HepG2 (cell line): ENCODE results near the gene RPS6KB2. TPM values are rescaled to one million over a fixed set of nuclear protein-coding genes. Genes with fewer than 3 reads are reported as not detected.

ENCODE experiments used
- ARNT ChIP-seq: fragments of 450-650 bp; IDR thresholded peaks from 2 replicates; pipeline ENCODE4 v1.6.1; 2017
- BCL3 ChIP-seq: sonication (generic); formaldehyde crosslinking; IDR thresholded peaks from 2 replicates; pipeline ENCODE4 v1.5.1; 2020; ENCODE audit warnings: mild to moderate bottlenecking, missing genetic modification reagents, moderate library complexity
- CEBPG ChIP-seq: IDR thresholded peaks from 2 replicates; pipeline ENCODE4 v1.6.1; 2016
- CHCHD3 ChIP-seq: sonication (generic); formaldehyde crosslinking; IDR thresholded peaks from 2 replicates; pipeline ENCODE4 v1.8.0; 2022; ENCODE audit warnings: mild to moderate bottlenecking, missing genetic modification reagents, moderate library complexity
- FOXK1 ChIP-seq: sonication (generic); formaldehyde crosslinking; IDR thresholded peaks from 2 replicates; pipeline ENCODE4 v1.4.0; 2020; ENCODE audit warnings: low read depth, missing genetic modification reagents, borderline replicate concordance
- GATA4 ChIP-seq: sonication (generic); IDR thresholded peaks from 2 replicates; pipeline ENCODE4 v1.6.1; 2016; ENCODE audit warnings: antibody characterized with exemption, low read depth, borderline replicate concordance
- HCFC1 ChIP-seq: fragments of 150-350 bp; IDR thresholded peaks from 2 replicates; pipeline ENCODE4 v1.6.1; 2014; ENCODE audit warnings: low read depth, low read length
- KLF11 ChIP-seq: IDR thresholded peaks from 2 replicates; pipeline ENCODE4 v1.6.1; 2016; ENCODE audit warnings: missing compliant biosample characterization
- MED13 ChIP-seq: sonication (generic); formaldehyde crosslinking; IDR thresholded peaks from 2 replicates; pipeline ENCODE4 v1.5.0; 2020; ENCODE audit warnings: missing genetic modification reagents
- MEF2D ChIP-seq: sonication (generic); formaldehyde crosslinking; IDR thresholded peaks from 2 replicates; pipeline ENCODE4 v1.5.1; 2020; ENCODE audit warnings: mild to moderate bottlenecking, missing genetic modification reagents
- MLLT10 ChIP-seq: sonication (generic); formaldehyde crosslinking; IDR thresholded peaks from 2 replicates; pipeline ENCODE4 v1.4.0; 2020; ENCODE audit warnings: missing genetic modification reagents
- PHF21A ChIP-seq: sonication (generic); formaldehyde crosslinking; IDR thresholded peaks from 2 replicates; pipeline ENCODE4 v1.5.0; 2020; ENCODE audit warnings: mild to moderate bottlenecking, missing genetic modification reagents
- RBFOX2 ChIP-seq: fragments of 200-400 bp; formaldehyde crosslinking; IDR thresholded peaks from 2 replicates; pipeline ENCODE4 v1.6.1; 2017; ENCODE audit warnings: low read depth, mild to moderate bottlenecking, low read length
- SIN3A ChIP-seq: IDR thresholded peaks from 2 replicates; pipeline ENCODE4 v1.6.1; 2011; ENCODE audit warnings: low read depth, mild to moderate bottlenecking, control low read depth, low read length, borderline replicate concordance
- TBX2 ChIP-seq: sonication (generic); formaldehyde crosslinking; IDR thresholded peaks from 2 replicates; pipeline ENCODE4 v1.5.0; 2020; ENCODE audit warnings: missing genetic modification reagents, mild to moderate bottlenecking, borderline replicate concordance
- THAP8 ChIP-seq: sonication (generic); formaldehyde crosslinking; IDR thresholded peaks from 2 replicates; pipeline ENCODE4 v1.5.1; 2020; ENCODE audit warnings: missing genetic modification reagents, mild to moderate bottlenecking, borderline replicate concordance
- XRCC5 ChIP-seq: fragments of 200-400 bp; formaldehyde crosslinking; optimal IDR thresholded peaks from 2 replicates; pipeline ENCODE3; 2017; ENCODE audit warnings: mild to moderate bottlenecking, low read length
- ZBTB21 ChIP-seq: sonication (generic); formaldehyde crosslinking; IDR thresholded peaks from 2 replicates; pipeline ENCODE4 v1.4.0; 2020; ENCODE audit warnings: missing genetic modification reagents
- ZNF256 ChIP-seq: sonication (generic); formaldehyde crosslinking; conservative IDR thresholded peaks from 2 replicates; pipeline ENCODE4 v1.4.0; 2020; ENCODE audit warnings: missing genetic modification reagents
- ZNF326 ChIP-seq: sonication (generic); formaldehyde crosslinking; IDR thresholded peaks from 2 replicates; pipeline ENCODE4 v1.4.0; 2020; ENCODE audit warnings: missing genetic modification reagents, borderline replicate concordance
- ZNF34 ChIP-seq: sonication (generic); formaldehyde crosslinking; IDR thresholded peaks from 2 replicates; pipeline ENCODE4 v1.4.0; 2020; ENCODE audit warnings: mild to moderate bottlenecking, missing genetic modification reagents, borderline replicate concordance
- ZNF350 ChIP-seq: sonication (generic); formaldehyde crosslinking; IDR thresholded peaks from 2 replicates; pipeline ENCODE4 v1.4.0; 2020; ENCODE audit warnings: mild to moderate bottlenecking, low read depth, missing genetic modification reagents, borderline replicate concordance
- ZNF431 ChIP-seq: sonication (generic); formaldehyde crosslinking; IDR thresholded peaks from 2 replicates; pipeline ENCODE4 v1.9.0; 2022; ENCODE audit warnings: missing genetic modification reagents, low read depth, mild to moderate bottlenecking, borderline replicate concordance
- ZNF674 ChIP-seq: sonication (generic); formaldehyde crosslinking; IDR thresholded peaks from 2 replicates; pipeline ENCODE4 v1.5.0; 2020; ENCODE audit warnings: low read depth, mild to moderate bottlenecking, missing genetic modification reagents
- ZNF687 ChIP-seq: sonication (generic); formaldehyde crosslinking; IDR thresholded peaks from 2 replicates; pipeline ENCODE4 v1.5.1; 2020; ENCODE audit warnings: mild to moderate bottlenecking, missing genetic modification reagents, moderate library complexity
- polyA plus RNA-seq, 8 experiments: library from polyadenylated mRNA; depleted of rRNA in 3 of 8; stranded (reverse) in 7 of 8; unstranded in 1 of 8; fragments of >200 nt; fragmentation: Illumina TruSeq in 4 of 8; extraction: Trizol in 4 of 8; gene quantifications; 2 replicates each; pipeline versions ENCODE4 v1.2.1 to v1.2.3, GENCODE V29; 2011 to 2016; ENCODE audit warnings: low read depth in 4 of 8, missing spikeins in 1 of 8, mixed read lengths in 1 of 8; ENCODE audit not compliant: insufficient read depth in 1 of 8
- total RNA-seq, 5 experiments: library from RNA; depleted of rRNA; stranded (reverse); fragments of >200 nt; fragmentation: Illumina TruSeq; extraction: Trizol; gene quantifications; 2 replicates each; pipeline ENCODE4 v1.2.3, GENCODE V29; 2016; ENCODE audit warnings: low read depth in 1 of 5

RPS6KB2 gene
- total and polyA plus RNA-seq, 2 of the 13 experiments (the other 11 are each of a cell fraction or from before 2014, with no cell fraction given) = 52.9 to 54.8 TPM

GRCh38 chr11:67468759-67469507, 40.6 kb downstream of the RPS6KB2 start, which contains the start of gene TMEM134 (continued):
- TF ChIP-seq BCL3 (0 out of 2 replicates have a peak, but pooled peaks have one; percentile 60), KLF11 (CRISPR knock-in tag) (no peak), ZNF34 (CRISPR knock-in tag) (peak; percentile 70; the same call in 1 of the 2 replicates), XRCC5 (peak; percentile 95), ZNF256 (CRISPR knock-in tag) (no peak), PHF21A (CRISPR knock-in tag) (peak; percentile 54; the same call in 1 of the 2 replicates), GATA4 (0 out of 2 replicates have a peak, but pooled peaks have one; percentile 21), ZBTB21 (CRISPR knock-in tag) (peak; percentile 47; the same call in 1 of the 2 replicates), ZNF674 (no peak), TBX2 (no peak; the same call in 1 of the 2 replicates), ARNT (no peak), MEF2D (CRISPR knock-in tag) (no peak), HCFC1 (peak; percentile 56; the same call in 1 of the 2 replicates), MED13 (peak; percentile 15; the same call in 1 of the 2 replicates), FOXK1 (CRISPR knock-in tag) (peak; percentile 44; the same call in 1 of the 2 replicates), THAP8 (0 out of 2 replicates have a peak, but pooled peaks have one; percentile 62), MLLT10 (CRISPR knock-in tag) (no peak), CEBPG (CRISPR knock-in tag) (peak; percentile 13; the same call in 1 of the 2 replicates), ZNF431 (peak; percentile 69; the same call in 1 of the 2 replicates), CHCHD3 (CRISPR knock-in tag) (peak; percentile 15; the same call in 1 of the 2 replicates), ZNF687 (CRISPR knock-in tag) (peak; percentile 76), RBFOX2 (peak; percentile 84), SIN3A (peak; percentile 58; the same call in 1 of the 2 replicates), ZNF350 (CRISPR knock-in tag) (peak; percentile 57), ZNF326 (CRISPR knock-in tag) (no peak)
